HG03460 (cell line): Measurements from ENCODE around the gene INHBE.

Experiments
- ATAC-seq: cut with Tn5 transposase; IDR thresholded peaks from one replicate; pipeline ENCODE4 v1.9.1; 2021; ENCODE audit not compliant: unreplicated experiment

Gene INHBE

DNA sequence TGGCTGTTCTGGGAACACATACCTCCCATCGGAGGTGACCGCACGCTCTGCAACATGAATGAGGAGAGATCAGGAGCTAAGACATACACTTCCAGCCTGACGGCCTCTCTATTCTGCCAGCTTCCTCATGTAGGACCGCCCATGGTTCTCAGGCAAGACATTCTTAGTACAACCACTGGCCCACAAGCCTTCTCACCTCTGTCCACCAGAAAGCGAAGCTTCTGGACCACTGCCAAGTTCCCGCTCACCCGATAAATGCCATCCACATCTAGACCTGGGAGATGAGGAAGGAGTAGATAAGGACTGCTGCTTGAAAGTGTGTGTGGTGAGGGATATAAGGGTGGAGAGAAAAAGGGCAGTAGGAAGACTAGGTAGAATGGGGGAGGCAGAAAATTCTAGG lies 19.3 kb downstream of the INHBE start:
- no peak for ATAC-seq

DNA sequence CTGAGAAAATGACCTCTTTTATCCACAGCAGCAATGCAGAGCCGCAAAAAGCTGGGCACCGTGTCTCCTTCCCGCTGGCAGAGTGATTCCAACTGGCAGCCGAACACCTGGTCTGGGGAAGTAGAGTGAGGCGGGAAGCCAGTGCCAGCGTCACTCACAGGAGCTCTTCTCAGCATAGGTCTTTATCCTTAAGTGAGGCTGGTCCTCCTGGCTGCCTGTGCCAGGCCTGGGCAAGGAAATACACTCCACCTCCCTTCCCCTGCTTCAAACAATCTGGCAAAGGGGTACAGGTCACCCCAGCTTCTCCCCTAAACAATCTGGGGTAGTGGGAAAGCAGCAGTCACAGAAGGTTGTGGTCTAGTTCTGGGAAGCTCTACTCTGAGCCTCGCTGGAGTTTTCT lies 19.8 kb downstream of the INHBE start:
- no peak for ATAC-seq

DNA sequence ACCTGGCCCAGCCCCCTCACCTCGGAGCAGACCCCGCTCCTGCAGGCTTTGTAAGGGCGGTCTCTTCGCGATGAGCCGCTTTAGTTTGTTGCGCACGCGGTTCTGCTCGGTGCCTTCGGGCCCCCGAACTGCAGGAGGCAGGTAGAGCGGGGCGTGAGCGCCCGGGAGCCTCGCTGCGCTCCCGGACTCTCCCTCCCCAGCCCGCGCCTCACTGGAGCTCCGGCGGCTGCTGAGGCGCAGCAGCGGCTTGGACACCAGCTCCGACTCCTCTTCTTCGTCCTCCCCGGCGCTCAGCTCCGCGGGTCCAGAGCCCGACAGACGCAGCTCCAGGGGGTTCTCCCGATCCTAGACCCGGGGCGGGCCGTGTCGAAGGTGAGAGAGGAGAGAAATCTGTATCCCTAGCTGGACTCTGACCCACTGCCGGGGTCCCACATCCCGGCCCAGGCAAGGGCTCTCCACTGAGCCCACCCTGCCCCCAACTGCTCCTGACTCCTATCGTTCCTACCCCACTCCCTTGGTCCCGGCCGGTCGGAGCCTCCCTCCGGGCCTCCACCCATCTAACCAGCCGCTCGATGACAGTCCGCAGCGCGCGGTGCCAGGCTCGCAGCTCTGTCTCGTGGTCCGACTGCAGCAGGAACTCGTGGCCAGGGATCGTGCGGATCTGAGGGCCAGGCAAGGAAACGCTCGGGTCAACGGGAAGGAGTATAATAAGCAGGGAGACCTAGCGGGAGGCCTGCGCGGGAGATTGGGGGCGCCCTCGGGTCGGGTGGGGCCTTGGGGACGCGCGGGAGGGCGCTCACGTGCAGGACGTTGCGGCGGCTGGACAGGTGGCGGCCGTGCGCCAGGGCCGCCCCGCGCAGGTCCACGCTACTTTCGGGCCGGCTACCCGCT lies 20.4 kb downstream of the INHBE start:
- ATAC-seq = no peak

DNA sequence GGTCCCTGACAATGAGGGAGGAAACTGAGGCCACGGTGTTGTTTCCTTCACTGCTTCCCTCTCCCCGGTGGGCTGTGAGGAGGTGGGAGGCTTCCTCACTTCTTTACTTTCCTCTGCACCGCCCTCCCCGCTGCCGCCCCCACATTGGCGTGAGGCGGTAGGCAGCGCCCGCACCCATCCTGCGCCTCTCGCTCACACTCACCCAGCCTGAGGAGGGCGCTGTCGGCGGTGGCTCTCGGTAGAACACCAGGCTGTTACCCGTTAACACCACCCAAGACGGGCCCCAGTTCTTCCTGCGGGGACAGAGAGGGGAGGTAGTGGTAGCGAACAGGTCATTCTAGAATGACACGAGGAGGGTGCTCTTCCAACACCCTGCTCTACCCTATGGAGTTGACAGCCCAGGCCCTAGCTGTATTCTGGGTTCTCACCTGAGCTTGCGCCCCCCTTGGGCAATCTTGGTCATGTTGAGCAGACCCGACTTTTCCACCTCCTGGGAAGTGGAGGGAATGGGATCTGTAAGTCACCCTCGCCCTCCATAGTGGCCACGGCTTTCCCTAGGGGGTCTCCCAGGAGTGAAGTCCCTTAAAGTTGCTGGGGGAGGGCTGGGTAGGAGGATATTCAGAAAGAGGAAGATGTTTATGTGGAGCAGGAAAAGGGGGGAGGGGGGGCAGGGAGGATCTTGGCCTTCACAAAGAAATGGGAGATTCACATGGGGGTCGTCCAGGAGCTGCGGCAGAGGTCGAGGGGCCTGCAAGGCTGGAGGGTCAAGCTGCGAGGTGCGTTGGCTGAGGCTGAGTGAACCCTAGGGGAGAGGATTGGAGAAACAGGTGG lies 21.3 kb downstream of the INHBE start:
- ATAC-seq = peak; percentile 32

DNA sequence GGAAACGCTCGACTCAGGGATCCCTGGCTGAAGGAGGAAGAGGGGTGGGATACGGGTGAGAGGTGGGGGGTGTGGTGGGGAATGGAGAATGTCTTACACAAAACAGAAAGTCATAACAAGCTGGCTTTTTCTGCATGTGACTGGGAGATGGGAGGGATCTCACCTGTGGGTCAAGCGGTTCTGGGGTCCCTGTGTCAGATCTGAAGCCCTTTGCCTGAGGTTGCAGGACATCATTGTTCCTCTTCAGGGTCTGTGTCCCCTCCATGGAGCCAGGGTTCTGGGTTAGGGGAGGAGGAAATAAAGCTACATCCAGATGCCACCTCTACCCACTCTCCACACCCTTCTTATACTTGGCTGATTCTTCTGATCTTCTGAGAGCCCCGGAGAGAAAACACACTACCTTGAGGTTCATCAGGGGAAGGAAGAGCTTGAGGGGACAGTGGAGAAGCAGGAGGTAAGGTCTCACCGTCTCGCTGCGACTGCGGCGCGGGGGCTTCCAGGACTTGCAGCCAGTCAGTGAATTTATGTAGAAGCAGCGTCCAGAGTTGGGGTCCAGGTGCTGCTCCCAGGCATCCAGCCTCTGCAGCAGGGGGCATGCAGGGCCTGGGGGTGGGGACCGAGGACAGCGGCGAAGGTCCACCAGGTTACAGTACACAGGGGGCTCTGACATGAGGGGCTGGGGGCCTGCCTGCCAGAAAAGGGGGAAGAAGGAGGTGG lies 22.0 kb downstream of the INHBE start:
- ATAC-seq = no peak

DNA sequence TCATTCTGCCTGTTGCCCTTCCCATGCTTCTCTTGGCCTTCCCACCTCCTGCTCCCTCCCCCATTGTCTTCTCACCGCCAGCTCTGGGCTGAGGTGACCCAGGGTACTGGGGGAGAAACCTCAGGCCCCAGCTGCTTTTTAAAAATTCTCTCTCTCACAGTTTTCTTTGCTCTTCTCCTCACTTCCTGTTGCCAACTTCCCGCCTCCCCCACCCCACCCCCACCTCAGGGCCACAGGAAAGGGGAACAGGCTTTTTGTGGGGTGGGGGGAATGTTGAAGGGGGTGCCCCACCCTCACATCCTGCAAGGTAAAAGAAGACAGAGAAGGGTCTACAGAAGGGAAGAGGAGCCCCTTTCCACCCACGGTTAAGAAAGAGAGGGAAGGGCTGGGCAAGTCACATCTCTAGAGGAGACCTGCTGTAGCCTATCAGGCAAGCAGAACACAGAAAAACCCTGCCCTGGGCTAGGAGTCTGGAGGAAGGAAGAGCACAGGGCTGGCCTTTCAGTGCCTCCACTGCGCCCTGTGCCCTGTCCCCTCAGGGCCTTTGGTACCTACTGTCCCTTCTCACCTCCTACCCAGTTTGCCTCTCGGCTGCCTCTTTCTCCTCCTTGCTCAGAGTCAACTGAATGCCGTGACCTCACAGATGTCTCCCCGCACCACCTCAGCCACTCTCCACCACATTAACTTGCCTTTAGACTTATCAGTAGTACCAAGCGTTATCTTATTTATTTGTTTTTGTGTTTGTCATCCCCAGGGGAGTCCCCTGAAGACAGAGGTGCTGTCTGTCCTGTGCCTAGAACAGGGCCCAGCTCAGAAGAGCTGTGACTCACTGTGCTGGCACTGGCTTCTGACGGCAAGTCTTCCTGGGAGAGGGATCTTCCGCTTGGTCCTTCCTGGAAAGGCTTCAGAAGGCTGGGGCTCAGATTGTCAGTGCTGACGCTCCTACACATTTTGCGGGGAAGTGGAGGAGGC lies 22.9 kb downstream of the INHBE start:
- peak; percentile 39 for ATAC-seq

DNA sequence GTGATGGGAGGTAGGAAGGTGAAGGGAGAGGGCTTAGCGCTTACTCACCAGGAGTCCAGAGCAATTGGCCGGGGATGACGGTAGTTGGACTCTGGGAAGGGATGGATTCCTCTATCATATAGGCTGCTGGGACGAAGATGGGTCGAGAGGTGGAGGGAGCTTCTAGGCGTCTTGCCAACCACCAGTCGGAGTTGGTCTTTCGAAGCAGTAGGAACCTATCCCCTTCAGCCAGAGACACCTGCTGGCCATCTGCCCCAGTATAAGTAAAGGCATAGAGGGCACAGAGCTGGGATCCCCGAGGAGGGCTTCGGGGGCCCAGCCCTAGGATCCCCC lies 23.9 kb downstream of the INHBE start:
- no peak for ATAC-seq

DNA sequence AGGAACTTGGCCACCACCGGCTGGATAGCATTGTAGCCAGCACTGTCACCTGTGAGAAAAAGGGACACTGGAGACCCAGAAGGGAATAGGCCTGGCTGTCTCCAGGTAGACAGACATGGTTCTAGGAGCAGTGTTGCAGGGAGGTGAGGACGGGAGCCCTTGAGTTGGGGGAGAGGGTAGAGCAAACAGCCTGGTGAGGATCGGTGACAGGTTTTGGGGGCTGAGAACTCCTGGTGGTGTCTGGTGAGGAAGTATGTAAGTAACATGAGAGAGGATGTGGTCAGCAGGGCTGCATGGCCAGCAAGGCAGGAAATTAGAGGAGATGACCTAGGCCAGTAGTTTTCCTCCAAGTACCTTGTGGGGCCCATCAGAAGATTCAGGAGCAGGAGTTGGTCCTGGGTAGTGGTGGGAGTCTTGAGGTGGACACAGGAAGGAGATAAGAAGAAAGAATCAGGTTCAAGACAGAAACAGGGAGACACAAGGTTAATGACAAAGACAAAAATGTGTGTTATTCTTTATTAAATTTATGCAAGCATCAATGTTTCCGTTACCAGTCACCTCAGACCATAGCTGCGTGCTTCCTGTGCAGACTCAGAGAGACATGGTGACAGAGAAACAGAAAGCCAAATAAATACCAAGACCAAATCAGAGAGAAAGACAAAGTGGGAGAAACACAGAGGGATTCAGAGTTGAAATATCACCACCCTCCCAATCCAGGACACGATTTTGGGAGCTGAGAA lies 24.4 kb downstream of the INHBE start, which contains the start of gene ARHGAP9:
ARHGAP9 (minus strand) TSS at position 491 of the 740 bp plus-strand sequence; CDS start at position 31, 460 bp downstream.
- ATAC-seq = peak; percentile 40

DNA sequence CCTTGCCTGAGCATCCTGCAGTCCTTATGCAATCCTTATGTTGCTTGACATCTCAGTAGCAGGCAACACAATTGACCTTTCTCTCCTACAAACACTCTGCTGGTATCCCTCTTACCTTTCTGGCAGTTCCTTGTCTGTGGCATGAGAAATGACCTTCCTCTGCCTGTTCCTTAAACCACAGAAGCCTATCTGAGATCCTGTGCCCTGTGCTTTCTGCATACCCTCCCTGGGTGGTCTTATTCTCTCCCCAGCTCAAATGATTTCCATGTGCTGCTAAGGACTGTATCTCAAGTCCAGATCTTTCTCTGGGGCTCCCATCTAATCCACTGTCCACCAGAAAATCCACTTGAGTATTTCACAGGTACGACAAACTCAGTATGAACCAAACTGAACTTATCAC lies 26.6 kb downstream of the INHBE start:
- no peak for ATAC-seq

DNA sequence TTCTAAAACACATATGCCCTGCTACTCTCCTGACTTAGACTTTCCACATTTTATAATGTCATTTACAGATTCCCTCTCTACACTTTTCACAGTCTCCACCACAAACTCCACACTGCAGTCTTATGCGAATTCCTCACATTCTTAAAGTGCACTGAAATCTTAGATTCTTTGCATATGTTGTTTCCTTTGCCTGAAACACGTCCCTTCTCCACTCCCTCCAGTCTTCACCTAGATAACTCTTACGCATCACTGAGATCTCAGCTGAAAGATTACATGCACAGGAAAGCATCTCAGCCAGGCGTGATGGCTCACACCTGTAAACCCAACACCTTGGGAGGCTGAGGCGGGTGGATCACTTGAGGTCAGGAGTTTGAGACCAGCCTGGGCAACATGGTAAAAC lies 28.4 kb downstream of the INHBE start:
- no peak for ATAC-seq

DNA sequence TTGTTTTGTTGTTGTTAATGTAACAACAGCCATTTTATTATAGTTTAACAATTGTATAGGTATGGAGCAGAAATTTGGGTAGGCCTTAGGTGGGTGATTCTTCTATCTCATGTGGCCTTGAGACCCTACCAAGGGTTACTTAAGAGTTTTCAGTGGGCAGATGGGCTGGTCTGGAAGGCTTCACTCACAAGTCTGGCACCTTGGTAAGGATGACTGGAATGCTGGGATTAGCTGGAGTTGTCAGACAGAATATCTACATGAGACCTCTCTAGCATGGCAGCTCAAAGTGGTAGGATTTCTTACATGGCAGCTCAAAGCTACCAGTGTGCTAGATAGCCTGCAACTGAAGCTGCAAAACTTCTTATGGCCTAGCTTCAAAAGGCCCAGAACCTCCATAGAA lies 30.6 kb downstream of the INHBE start:
- no peak for ATAC-seq

DNA sequence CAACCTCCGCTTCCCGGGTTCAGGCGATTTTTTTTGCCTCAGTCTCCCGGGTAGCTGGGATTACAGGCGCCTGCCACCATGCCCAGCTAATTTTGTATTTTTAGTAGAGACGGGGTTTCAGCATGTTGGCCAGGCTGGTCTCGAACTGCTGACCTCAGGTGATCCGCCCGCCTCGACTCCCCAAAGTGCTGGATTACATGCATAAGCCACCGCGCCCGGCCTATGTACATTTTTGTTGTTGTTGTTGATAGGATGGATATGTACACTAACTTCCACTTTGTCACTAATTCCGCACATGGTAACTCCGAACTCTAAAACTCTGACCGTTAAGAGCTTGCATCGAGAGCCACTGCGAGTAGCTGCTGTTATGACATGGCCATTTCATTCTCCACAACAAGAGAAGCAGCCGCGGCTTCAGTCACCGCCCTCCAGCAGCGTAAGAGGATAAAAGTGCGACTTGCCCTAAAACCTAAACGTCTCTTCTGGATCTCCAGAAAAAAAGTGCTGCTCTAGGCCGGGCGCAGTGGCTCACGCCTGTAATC lies 32.0 kb downstream of the INHBE start:
- ATAC-seq = no peak

DNA sequence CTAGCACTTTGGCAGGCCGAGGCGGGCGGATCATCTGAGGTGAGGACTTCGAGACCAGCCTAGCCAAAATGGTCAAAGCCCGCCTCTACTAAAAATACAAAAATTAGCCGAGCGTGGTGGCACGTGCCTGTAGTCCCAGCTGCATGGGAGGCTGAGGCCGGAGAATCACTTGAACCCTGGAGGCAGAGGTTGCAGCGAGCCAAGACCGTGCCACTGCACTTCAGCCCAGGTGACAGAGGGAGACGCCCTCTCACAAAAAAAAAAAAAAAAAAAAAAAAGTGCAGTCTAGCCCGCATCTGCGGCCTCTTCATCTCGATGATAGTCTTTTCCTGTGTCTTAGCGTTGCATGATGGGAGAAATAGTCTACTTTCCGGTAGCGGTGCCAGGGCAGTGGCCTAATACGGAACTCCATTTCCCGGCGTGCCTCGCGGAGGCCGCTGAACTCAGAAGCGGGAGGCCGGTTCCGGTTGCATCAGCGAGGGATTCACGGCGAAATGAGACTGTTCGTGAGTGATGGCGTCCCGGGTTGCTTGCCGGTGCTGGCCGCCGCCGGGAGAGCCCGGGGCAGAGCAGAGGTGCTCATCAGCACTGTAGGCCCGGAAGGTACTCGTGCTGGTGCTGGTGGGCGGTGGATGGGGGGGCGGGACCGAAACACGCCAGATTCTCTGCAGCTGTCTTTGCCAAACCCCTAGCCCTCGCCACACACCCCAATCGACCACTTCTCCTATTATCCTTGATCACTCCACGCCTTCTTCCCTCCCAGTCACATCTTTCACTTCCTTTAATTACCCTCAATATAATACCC lies 32.7 kb downstream of the INHBE start, which contains the start of gene MARS1:
MARS1 (plus strand) TSS at position 472 of the 805 bp plus-strand sequence; CDS start at position 495, 23 bp downstream.
- ATAC-seq = peak; percentile 96

DNA sequence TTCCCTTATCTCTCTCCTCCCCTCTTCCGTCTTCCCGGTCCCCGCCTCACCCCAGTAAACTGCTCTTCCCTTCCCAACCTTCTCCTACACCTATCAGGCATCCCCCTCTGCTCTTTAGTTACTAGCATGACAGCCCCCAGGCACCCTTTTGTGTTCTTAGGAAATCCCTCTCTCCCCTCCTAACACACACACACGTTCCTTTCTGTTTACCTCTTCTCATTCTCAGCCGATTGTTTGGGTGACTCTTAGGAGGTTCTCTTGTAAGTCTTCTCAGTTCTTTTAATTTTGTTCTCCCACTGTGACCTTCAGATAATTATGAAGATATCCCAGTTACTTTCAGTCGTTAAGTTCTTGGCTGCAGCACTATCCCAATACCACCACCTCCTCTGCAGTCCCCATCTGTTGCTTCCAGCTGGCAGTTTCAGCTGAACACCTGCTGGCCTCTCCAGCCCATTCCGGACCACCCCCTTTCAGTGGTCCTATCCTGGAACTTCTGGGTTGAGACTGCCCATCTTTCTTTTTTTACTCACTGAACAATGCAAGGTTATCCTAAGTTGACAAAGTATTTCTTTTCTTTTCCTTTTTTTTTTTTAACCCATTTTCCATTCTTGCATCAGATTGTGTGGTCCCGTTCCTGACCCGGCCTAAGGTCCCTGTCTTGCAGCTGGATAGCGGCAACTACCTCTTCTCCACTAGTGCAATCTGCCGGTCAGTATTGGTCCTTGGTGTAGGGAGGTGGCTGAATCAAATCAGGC lies 33.5 kb downstream of the INHBE start:
- ATAC-seq = no peak

DNA sequence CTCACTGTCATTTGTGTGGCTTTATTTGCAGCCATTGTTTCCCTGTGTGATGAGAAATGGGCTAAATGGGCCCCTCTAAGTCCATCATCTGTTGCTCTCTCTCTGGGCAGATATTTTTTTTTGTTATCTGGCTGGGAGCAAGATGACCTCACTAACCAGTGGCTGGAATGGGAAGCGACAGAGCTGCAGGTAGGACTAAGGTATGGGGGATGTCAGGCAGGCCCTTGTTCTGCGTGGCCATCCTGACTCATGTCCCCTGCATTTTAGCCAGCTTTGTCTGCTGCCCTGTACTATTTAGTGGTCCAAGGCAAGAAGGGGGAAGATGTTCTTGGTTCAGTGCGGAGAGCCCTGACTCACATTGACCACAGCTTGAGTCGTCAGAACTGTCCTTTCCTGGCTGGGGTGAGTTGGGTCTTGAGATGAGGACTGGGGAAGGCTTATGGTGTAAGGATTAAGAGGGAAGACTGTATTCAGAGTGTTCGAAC lies 34.1 kb downstream of the INHBE start:
- ATAC-seq = no peak

DNA sequence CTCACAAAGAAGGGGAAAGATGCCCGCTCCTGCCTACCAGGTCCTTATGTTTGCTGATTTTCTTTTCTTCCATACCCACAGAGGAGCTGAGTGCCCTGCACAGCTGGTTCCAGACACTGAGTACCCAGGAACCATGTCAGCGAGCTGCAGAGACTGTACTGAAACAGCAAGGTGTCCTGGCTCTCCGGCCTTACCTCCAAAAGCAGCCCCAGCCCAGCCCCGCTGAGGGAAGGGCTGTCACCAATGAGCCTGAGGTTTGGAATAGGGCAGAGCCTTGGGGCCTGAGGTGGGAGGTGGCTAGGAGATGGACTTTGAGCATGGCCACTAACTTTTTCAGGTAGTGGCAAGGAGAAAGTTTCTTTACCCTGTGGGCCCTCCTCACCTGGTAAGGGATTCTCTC lies 35.0 kb downstream of the INHBE start:
- no peak for ATAC-seq
